ENCODE results near the gene UPP2.

UPP2 gene

DNA sequence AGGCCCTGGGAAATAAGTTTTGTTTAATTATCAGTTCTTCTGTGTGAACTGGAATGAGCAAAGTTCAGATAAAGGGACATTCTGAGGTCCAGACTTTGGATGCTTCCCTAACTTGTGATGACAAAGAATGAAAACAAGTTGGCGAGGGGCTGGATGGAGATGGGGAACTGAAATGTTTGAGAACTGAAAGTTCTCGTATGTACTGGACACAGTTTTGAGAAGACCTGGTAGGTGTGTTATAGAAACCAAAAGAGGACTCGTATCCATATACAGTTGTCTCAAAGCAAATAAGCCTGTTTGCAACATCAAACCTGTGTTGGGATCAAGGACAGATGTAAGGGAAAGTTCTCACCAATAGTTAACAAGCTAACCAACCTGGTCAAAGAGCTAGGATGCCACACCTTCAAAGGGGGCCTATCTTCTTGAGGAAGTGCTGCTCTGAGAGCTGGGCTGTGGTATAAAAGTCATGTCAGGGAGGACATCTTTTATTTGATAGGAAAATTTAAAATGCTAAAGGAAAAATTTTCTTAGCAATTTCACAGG is at the start of gene UPP2:
TSS of gene UPP2 (plus strand) at position 493 of the 543 bp plus-strand sequence. CDS start 188 bp downstream, outside the sequence.
- Histone ChIP-seq H3K36me3 (ENCODE audit: control insufficient read depth, insufficient read depth, low read length) (no peaks in the 10 kb centered on the region), H3K9ac (ENCODE audit: low read length) (no peak within 1 kb of the TSS), H3K9me3 (ENCODE audit: control insufficient read depth, low read length) (no peaks in the 10 kb centered on the region), H3K4me1 (ENCODE audit: control insufficient read depth, insufficient read depth, low read length) (no peaks in the 10 kb centered on the region), H3K4me3 (ENCODE audit: low read length) (no peak within 1 kb of the TSS), H3K27me3 (ENCODE audit: control insufficient read depth, insufficient read depth, low read length) (no peaks in the 10 kb centered on the region)

DNA sequence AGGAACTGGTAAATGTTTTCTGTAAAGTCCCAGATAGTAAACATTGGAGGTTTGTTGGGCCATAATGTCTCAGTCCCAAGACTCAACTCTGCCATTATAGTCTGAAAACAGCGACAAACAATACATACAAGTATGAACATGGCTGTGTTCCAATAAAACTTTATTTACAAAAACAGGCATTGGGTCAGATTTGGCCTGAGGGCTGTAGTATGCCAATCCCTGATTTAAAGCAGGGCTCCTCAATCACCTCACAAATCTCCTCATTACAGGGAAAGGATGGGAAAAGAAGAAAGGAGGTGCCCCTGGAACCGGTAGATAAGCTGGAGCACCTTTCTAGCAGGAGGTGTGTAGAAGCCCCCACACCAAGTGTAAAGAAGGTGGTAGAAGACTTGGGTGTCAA is 48.9 kb upstream of the UPP2 start:
- Histone ChIP-seq H3K9me3 (ENCODE audit: control insufficient read depth, low read length) (no peaks in the 10 kb centered on the region), H3K9ac (ENCODE audit: low read length) (no peak overlapping the region), H3K36me3 (ENCODE audit: control insufficient read depth, insufficient read depth, low read length) (no peaks in the 10 kb centered on the region), H3K4me3 (ENCODE audit: low read length) (no peak overlapping the region), H3K27me3 (ENCODE audit: control insufficient read depth, insufficient read depth, low read length) (no peaks in the 10 kb centered on the region), H3K4me1 (ENCODE audit: control insufficient read depth, insufficient read depth, low read length) (no peaks in the 10 kb centered on the region)

DNA sequence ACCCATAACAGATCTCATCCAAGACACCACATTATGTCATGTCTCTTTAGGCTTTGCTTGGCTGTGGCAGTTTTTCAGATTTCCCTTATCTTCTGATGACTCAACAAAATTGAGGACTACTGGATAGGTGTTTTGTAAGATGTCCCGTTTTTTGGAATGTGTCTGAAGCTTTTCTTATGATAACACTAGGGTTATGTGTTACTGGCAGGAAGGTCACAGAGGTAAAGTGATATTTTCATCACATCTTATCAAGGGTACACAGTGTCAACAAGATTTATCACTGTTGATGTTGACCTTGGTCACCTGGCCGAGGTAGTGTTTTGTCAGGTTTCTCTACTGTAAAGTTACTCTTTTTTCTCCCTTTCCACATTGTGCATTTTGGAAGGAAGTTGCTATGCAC is 44.8 kb upstream of the UPP2 start:
- no peaks in the 10 kb centered on the region for H3K27me3 ChIP-seq (ENCODE audit: control insufficient read depth, insufficient read depth, low read length)
- H3K4me3 ChIP-seq (ENCODE audit: low read length): no peak overlapping the region
- H3K4me1 ChIP-seq (ENCODE audit: control insufficient read depth, insufficient read depth, low read length): peaks cover 9% of the 10 kb centered on the region
- H3K9me3 ChIP-seq (ENCODE audit: control insufficient read depth, low read length): no peaks in the 10 kb centered on the region
- H3K36me3 ChIP-seq (ENCODE audit: control insufficient read depth, insufficient read depth, low read length): no peaks in the 10 kb centered on the region
- no peak overlapping the region for H3K9ac ChIP-seq (ENCODE audit: low read length)

DNA sequence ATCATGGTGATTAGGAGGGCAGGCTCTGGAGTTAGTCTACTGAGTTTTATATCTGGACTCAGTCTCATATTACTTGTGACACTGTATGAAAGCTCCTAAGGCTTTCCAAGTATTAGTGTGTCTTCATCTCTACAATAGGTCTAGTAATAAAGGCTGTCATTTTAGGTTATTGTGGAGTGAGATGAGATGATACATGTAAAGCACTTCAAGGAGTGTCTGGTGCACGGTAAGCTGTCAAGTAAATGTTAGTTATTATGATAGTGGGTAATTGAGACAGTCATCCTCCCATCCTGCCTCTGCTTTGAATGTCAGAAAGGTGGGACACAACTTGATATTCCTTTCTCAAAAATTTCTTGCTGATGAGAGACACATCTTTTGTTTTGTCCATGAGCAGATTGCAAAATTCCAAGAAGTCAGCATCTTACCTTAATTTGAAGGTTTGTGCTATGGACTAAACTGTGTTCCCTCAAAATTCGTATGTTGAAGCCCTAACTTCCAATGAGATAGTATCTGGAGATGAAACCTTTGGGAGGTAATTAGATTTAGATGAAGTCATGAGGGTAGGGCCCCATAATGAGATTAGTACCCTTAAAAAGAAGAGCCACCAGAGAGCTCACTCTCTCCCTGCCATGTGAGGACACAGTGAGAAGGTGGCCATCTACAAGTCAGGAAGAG is 41.4 kb upstream of the UPP2 start:
- H3K4me3 ChIP-seq (ENCODE audit: low read length): no peak overlapping the region
- no peaks in the 10 kb centered on the region for H3K27me3 ChIP-seq (ENCODE audit: control insufficient read depth, insufficient read depth, low read length)
- H3K36me3 ChIP-seq (ENCODE audit: control insufficient read depth, insufficient read depth, low read length): no peaks in the 10 kb centered on the region
- H3K4me1 ChIP-seq (ENCODE audit: control insufficient read depth, insufficient read depth, low read length): peaks cover 9% of the 10 kb centered on the region
- no peaks in the 10 kb centered on the region for H3K9me3 ChIP-seq (ENCODE audit: control insufficient read depth, low read length)
- no peak overlapping the region for H3K9ac ChIP-seq (ENCODE audit: low read length)

DNA sequence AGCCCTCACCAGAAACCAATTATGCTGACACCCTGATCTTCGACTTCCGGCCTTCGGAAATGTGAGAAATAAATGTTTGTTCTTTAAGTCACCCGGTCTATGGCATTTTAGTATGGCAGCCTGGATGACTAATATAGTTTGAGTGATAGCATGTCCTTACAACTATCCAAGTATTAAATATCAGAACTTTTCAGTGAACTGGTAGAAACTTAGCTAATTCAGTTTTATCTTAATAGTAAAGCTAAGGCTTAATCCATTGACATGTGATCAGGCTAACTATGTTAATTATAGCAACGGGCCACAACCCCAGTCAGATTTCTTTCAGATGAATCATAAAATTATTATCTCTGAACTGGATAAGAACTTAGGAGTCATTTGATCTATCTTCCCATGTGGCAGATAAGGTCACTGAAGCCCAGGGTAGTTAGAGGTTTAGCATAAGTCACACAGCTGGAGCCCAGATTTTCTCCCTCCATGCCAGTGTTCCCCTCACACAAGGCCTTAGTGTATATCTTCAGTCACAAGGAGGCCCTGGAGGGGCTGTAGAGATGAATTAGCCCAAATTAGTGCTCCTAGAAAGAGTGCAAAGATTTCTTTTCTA is 40.7 kb upstream of the UPP2 start:
- Histone ChIP-seq H3K27me3 (ENCODE audit: control insufficient read depth, insufficient read depth, low read length) (no peaks in the 10 kb centered on the region), H3K36me3 (ENCODE audit: control insufficient read depth, insufficient read depth, low read length) (no peaks in the 10 kb centered on the region), H3K9ac (ENCODE audit: low read length) (no peak overlapping the region), H3K9me3 (ENCODE audit: control insufficient read depth, low read length) (no peaks in the 10 kb centered on the region), H3K4me3 (ENCODE audit: low read length) (no peak overlapping the region), H3K4me1 (ENCODE audit: control insufficient read depth, insufficient read depth, low read length) (peaks cover 9% of the 10 kb centered on the region)

DNA sequence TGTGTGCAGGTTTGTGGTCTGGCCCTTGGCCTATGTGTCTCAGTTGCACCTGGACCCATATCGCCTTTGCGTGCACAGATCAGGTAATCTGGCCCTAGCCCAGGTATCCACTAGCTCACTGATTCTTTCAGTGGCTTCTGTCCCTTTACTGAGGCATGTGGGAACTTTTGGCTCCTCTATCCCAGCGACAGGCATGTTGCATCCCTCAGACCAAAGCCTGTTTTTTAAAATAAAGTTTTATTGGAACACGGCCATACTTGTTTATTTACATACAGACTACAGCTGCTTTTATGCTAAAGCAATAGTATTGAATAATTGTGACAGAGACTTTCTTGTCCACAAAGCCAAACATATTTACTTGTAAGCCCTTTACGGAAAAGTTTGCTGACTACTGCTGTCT is 39.9 kb upstream of the UPP2 start:
- Histone ChIP-seq H3K4me3 (ENCODE audit: low read length) (no peak overlapping the region), H3K27me3 (ENCODE audit: control insufficient read depth, insufficient read depth, low read length) (no peaks in the 10 kb centered on the region), H3K9ac (ENCODE audit: low read length) (no peak overlapping the region), H3K9me3 (ENCODE audit: control insufficient read depth, low read length) (no peaks in the 10 kb centered on the region), H3K4me1 (ENCODE audit: control insufficient read depth, insufficient read depth, low read length) (peaks cover 9% of the 10 kb centered on the region), H3K36me3 (ENCODE audit: control insufficient read depth, insufficient read depth, low read length) (no peaks in the 10 kb centered on the region)

DNA sequence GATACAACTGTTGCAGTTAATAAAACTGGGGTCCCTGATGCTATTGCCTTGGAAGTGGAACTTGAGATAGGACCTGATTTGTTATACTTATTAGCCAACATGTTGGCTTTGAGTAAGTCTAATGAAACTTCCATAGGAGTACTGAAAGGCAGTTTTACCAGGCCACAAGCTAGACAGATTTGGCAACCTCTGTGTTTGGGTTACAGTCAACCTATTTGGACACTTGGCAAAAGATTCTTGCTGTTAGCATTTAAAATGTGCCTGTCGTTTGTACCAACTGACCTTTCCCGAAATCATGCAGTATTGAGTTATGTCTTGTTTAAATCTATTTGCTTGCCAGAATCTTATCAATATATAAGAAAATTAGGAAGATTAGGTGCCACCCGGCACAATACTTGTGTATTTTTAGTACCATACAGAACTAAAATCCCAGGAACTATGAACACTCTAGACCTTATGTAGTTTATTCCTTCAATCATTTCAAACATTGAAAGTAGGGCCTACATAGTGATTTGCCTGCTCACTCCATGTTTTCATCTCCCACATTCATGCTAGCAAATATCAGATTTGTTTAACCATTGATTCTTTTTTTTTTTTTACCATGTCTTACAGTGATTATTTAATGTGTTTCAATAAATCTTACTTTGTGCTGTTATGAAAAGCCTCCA is 35.5 kb upstream of the UPP2 start:
- Histone ChIP-seq H3K9me3 (ENCODE audit: control insufficient read depth, low read length) (no peaks in the 10 kb centered on the region), H3K4me3 (ENCODE audit: low read length) (no peak overlapping the region), H3K4me1 (ENCODE audit: control insufficient read depth, insufficient read depth, low read length) (peaks cover 2% of the 10 kb centered on the region), H3K27me3 (ENCODE audit: control insufficient read depth, insufficient read depth, low read length) (no peaks in the 10 kb centered on the region), H3K36me3 (ENCODE audit: control insufficient read depth, insufficient read depth, low read length) (no peaks in the 10 kb centered on the region), H3K9ac (ENCODE audit: low read length) (no peak overlapping the region)

DNA sequence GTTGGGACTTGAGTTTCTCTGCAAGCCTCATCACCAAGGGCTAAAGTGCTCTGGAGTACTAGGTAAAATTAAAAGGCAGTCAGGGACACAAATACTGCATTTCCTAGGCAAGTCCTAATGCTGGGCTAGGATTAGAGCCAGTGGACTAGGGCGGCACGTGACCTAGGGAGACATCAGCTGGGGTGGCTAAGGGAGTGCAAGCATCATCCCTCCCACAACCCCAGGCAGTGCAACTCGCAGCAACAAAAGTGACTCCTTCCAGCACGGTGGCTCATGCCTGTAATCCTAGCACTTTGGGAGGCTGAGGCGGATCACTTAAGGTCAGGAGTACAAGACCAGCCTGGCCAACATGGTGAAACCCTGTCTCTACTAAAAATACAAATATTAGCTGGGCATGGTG is 30.7 kb upstream of the UPP2 start:
- Histone ChIP-seq H3K9me3 (ENCODE audit: control insufficient read depth, low read length) (no peaks in the 10 kb centered on the region), H3K27me3 (ENCODE audit: control insufficient read depth, insufficient read depth, low read length) (no peaks in the 10 kb centered on the region), H3K36me3 (ENCODE audit: control insufficient read depth, insufficient read depth, low read length) (no peaks in the 10 kb centered on the region), H3K4me1 (ENCODE audit: control insufficient read depth, insufficient read depth, low read length) (peaks cover 8% of the 10 kb centered on the region), H3K4me3 (ENCODE audit: low read length) (no peak overlapping the region), H3K9ac (ENCODE audit: low read length) (no peak overlapping the region)

DNA sequence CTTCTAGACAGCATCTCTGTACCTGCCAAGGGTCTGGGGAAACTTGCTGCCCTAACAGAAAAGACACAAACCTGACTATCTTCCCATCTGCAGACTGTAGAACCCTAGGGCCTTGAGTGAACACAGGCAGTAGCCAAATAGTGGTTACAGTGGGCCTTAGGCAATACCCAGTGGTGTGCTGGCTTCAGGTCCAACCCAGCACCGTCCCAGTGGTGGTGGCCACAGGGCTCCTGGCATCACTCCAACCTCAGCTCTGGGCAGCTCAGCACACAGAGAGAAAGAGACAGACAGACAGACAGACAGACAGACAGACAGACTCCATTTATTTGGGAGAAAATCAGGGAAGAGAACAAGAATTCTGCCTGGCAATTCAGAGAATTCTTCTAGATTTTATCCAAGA is 29.3 kb upstream of the UPP2 start:
- Histone ChIP-seq H3K4me1 (ENCODE audit: control insufficient read depth, insufficient read depth, low read length) (peaks cover 8% of the 10 kb centered on the region), H3K4me3 (ENCODE audit: low read length) (no peak overlapping the region), H3K9ac (ENCODE audit: low read length) (no peak overlapping the region), H3K9me3 (ENCODE audit: control insufficient read depth, low read length) (no peaks in the 10 kb centered on the region), H3K27me3 (ENCODE audit: control insufficient read depth, insufficient read depth, low read length) (no peaks in the 10 kb centered on the region), H3K36me3 (ENCODE audit: control insufficient read depth, insufficient read depth, low read length) (no peaks in the 10 kb centered on the region)

DNA sequence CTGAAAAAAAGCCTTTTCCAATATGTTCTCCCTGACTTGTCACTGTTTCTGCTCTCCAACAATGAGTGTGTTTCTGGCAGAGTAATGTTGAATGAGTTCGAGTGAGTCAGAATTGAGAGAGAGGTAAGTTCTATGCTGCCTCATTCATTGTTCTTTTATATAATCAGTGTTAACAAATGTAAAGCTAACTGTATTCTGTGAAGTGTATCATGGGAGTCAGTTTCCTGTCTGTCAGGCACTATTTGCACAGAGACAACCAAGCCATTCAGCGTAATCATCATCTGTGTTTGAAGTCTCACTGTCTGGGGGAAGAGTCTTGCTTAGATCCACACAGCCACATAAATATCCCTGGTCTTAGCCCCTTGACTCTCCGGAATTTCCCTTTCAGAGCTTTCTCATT is 22.0 kb upstream of the UPP2 start:
- H3K4me3 ChIP-seq (ENCODE audit: low read length): no peak overlapping the region
- H3K36me3 ChIP-seq (ENCODE audit: control insufficient read depth, insufficient read depth, low read length): no peaks in the 10 kb centered on the region
- no peaks in the 10 kb centered on the region for H3K4me1 ChIP-seq (ENCODE audit: control insufficient read depth, insufficient read depth, low read length)
- H3K27me3 ChIP-seq (ENCODE audit: control insufficient read depth, insufficient read depth, low read length): no peaks in the 10 kb centered on the region
- H3K9me3 ChIP-seq (ENCODE audit: control insufficient read depth, low read length): no peaks in the 10 kb centered on the region
- H3K9ac ChIP-seq (ENCODE audit: low read length): no peak overlapping the region

DNA sequence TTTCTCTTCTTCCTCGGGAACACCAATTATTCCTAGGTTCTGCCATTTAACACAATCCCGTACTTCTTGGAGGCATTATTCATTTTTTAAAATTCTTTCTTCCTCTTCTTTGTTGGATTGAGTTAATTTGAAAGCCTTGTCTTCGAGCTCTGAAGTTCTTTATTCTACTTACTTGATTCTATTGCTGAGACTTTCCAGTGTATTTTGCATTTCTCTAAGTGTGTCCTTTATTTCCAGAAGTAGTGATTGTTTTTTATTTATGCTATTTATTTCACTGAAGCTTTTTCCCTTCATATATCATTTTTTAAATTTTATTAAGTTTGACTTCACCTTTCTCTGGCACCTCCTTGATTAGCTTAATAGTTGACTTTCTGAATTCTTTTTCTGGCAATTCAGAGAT is 13.6 kb upstream of the UPP2 start:
- Histone ChIP-seq H3K36me3 (ENCODE audit: control insufficient read depth, insufficient read depth, low read length) (no peaks in the 10 kb centered on the region), H3K27me3 (ENCODE audit: control insufficient read depth, insufficient read depth, low read length) (no peaks in the 10 kb centered on the region), H3K9ac (ENCODE audit: low read length) (no peak overlapping the region), H3K4me1 (ENCODE audit: control insufficient read depth, insufficient read depth, low read length) (no peaks in the 10 kb centered on the region), H3K9me3 (ENCODE audit: control insufficient read depth, low read length) (no peaks in the 10 kb centered on the region), H3K4me3 (ENCODE audit: low read length) (no peak overlapping the region)

DNA sequence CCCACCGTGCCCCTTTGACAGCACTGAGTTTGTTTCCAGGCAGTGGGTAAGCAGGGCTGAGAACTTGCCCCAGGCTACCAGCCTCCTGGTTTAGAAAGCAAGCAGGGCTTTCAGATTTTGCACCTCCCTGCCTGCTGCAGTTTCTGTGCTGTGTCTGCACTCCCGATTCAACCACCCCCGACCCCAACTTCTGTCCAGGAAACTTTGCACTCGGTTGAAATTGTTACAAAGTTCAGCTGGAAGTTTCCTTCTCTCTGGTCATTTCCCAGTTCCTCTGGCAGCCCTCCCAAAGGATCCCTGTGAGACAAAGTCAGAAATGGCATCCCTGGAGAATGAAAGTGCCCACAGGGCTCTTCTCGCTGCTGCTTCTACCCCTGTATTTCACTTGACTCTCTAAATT is 12.4 kb upstream of the UPP2 start:
- Histone ChIP-seq H3K4me1 (ENCODE audit: control insufficient read depth, insufficient read depth, low read length) (no peaks in the 10 kb centered on the region), H3K4me3 (ENCODE audit: low read length) (no peak overlapping the region), H3K36me3 (ENCODE audit: control insufficient read depth, insufficient read depth, low read length) (no peaks in the 10 kb centered on the region), H3K9ac (ENCODE audit: low read length) (no peak overlapping the region), H3K27me3 (ENCODE audit: control insufficient read depth, insufficient read depth, low read length) (no peaks in the 10 kb centered on the region), H3K9me3 (ENCODE audit: control insufficient read depth, low read length) (no peaks in the 10 kb centered on the region)
